Dendritic cell treated with granulocyte-macrophage colony-stimulating factor and Interleukin-4, amounts not matched to agents 40 ng/mL and 50 ng/mL, for 4 days (primary cell): ENCODE data around the gene PNKP.

Source experiments
- H3K27ac Mint-ChIP-seq: one replicate; pipeline ENCODE4 v1.8.0; 2022; ENCODE audit warnings: mild to moderate bottlenecking, mixed read lengths
- H3K27me3 Mint-ChIP-seq: one replicate; pipeline ENCODE4 v1.8.0; 2022; ENCODE audit warnings: mild to moderate bottlenecking, mixed read lengths
- H3K36me3 Mint-ChIP-seq: one replicate; pipeline ENCODE4 v1.8.0; 2022; ENCODE audit warnings: low read depth, mixed read lengths
- H3K4me1 Mint-ChIP-seq: one replicate; pipeline ENCODE4 v1.8.0; 2022; ENCODE audit warnings: low read depth, mixed read lengths
- H3K4me3 Mint-ChIP-seq: one replicate; pipeline ENCODE4 v1.8.0; 2022; ENCODE audit warnings: mild to moderate bottlenecking, moderate library complexity, mixed read lengths
- H3K9me3 Mint-ChIP-seq: one replicate; pipeline ENCODE4 v1.8.0; 2022; ENCODE audit warnings: mixed read lengths
- intact Hi-C: fragments of 100-400 bp; cut with micrococcal nuclease; formaldehyde crosslinking; loops from one replicate; pipeline ENCODE4 v1.15.0; 2022

PNKP gene

DNA sequence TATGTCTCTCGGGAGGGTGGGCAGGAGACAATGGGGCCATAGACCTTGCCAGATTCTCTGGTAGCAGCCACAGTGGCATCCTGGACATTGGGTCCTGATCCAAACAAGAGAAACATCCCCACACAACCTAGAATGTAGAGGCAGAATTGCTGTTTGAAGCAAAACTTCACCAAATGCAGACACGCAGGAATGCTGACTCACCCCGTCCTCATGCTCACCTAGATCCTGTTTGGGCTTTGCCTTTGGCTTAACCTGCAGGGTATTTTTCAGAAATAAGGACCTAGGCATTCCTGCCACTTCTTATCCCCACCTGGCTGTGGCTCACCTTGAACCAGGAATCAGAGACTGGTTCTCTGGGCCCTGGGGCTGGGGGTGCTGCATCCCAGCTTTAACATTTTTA, 17.4 kb upstream of the PNKP start:
- Mint-ChIP-seq H3K27ac (no peak overlapping the region), H3K4me1 (peaks cover 77% of the 10 kb centered on the region), H3K4me3 (no peak overlapping the region), H3K27me3 (no peaks in the 10 kb centered on the region), H3K36me3 (no peaks in the 10 kb centered on the region), H3K9me3 (no peaks in the 10 kb centered on the region)
- intact Hi-C loops, result no loop called here

DNA sequence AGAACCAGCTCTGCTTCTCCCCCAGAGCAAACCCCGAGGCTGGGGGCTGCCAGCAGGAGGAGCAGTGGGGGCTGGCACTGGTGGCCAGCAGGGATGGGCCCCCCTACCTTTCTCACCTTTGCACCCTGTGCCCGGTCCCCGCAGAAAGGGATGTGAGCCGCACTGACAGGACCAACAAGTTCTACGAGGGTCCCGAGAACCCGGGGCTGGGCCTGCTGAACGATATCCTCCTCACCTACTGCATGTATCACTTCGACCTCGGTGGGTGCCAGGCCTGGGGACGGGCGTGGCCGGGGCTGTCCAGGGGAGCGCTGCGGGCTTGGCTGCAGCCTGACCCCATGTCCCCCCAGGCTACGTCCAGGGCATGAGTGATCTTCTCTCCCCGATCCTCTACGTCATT, 16.7 kb upstream of the PNKP start:
- no peak overlapping the region for H3K4me3 Mint-ChIP-seq
- no peaks in the 10 kb centered on the region for H3K27me3 Mint-ChIP-seq
- H3K36me3 Mint-ChIP-seq, result no peaks in the 10 kb centered on the region
- no peak overlapping the region for H3K27ac Mint-ChIP-seq
- no peaks in the 10 kb centered on the region for H3K9me3 Mint-ChIP-seq
- H3K4me1 Mint-ChIP-seq, result peaks cover 74% of the 10 kb centered on the region
- intact Hi-C loops, result no loop called here

DNA sequence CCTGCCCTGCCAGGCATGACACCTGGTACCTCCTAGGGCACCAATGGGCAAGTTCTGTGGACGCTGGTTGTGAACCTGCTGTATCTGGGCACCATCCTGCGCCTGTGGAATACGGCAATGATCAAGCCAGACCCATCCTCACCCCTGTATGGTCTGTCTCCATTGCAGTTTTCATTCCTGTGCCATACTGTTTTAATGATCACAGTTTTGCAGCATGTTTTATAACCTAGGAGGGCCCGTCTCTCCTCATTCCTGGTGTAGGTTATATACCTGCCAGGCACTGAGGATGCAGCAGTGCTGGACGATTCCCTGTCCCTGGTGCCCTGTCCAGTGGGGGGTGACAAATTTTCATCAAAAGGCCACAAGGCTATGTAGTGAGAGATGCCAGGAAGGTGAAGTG, 15.7 kb upstream of the PNKP start:
- Mint-ChIP-seq H3K4me1 (peaks cover 76% of the 10 kb centered on the region), H3K27ac (no peak overlapping the region), H3K27me3 (no peaks in the 10 kb centered on the region), H3K4me3 (no peak overlapping the region), H3K9me3 (no peaks in the 10 kb centered on the region), H3K36me3 (no peaks in the 10 kb centered on the region)
- intact Hi-C loops, result no loop called here

DNA sequence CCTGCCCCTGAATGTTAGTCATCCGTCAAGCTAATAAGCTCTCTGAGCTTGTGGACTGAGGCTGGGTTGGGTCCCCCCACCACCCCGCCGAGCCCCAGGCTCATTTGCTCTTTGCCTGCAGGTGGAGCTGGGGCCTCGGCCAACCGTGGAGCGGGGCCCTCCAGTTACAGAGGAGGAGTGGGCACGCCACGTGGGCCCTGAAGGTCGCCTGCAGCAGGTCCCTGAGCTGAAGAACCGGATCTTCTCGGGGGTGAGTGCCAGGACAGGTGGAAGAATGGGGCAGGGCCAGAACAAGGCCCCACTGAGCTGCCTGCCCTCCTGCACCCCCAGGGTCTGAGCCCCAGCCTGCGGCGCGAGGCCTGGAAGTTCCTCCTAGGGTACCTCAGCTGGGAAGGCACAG, 15.3 kb upstream of the PNKP start:
- intact Hi-C loops, result no loop called here
- Mint-ChIP-seq H3K36me3 (no peaks in the 10 kb centered on the region), H3K27ac (peak overlapping the region; percentile 12), H3K4me1 (peaks cover 75% of the 10 kb centered on the region), H3K27me3 (no peaks in the 10 kb centered on the region), H3K4me3 (no peak overlapping the region), H3K9me3 (no peaks in the 10 kb centered on the region)

DNA sequence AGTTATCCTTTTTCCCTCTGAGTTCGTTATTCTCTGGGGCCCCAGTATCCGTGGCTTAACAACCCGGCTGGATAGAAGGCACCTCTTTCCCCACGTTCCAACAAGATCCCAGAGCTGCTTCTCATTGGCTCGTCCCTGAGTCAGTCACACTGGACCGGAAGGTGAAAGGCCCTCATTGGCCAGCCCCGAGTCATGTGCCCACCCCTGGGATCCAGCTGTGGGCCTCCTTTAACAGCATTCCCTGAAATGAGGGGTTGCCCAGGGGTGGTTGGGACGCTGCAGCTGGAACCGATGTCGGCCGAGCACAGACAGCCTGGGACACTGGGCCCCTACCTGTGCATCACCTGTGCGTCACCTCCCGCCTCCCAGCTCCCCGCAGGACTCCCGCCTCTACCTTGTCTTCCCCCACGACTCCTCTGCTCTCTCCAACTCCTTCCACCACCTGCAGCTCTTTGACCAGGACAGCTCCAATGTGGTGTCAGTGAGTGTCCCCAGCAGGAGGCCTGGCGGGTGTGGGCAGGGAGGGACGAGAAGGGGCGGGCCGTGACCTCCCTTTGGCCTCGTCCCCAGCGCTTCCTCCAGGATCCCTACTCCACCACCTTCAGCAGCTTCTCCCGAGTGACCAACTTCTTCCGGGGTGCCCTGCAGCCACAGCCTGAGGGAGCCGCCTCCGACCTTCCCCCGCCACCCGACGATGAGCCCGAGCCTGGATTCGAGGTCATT, 14.5 kb upstream of the PNKP start:
- Mint-ChIP-seq H3K4me3 (no peak overlapping the region), H3K4me1 (peaks cover 67% of the 10 kb centered on the region), H3K36me3 (no peaks in the 10 kb centered on the region), H3K27me3 (no peaks in the 10 kb centered on the region), H3K27ac (peak overlapping the region; percentile 64), H3K9me3 (no peaks in the 10 kb centered on the region)
- intact Hi-C loops, result no loop called here

DNA sequence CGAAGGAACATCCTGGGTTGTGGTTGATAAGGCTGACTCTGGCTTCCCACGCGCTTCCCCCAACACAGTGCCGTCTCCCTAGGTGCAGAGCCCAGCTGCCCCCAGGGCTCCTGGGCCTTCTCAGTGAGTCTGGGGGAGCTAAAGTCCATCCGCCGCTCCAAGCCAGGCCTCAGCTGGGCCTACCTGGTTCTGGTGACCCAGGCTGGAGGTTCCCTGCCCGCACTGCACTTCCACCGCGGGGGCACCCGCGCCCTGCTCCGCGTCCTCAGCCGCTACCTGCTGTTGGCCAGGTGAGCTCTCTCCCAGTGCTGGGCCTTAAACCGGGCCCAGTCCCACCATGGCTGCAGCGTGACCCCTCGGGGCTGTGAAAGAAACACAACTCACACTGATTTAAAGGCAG, 13.8 kb upstream of the PNKP start:
- H3K4me1 Mint-ChIP-seq, result peaks cover 65% of the 10 kb centered on the region
- intact Hi-C loops, result no loop called here
- no peaks in the 10 kb centered on the region for H3K9me3 Mint-ChIP-seq
- H3K27me3 Mint-ChIP-seq, result no peaks in the 10 kb centered on the region
- H3K27ac Mint-ChIP-seq, result peak overlapping the region; percentile 64
- no peak overlapping the region for H3K4me3 Mint-ChIP-seq
- H3K36me3 Mint-ChIP-seq, result no peaks in the 10 kb centered on the region

DNA sequence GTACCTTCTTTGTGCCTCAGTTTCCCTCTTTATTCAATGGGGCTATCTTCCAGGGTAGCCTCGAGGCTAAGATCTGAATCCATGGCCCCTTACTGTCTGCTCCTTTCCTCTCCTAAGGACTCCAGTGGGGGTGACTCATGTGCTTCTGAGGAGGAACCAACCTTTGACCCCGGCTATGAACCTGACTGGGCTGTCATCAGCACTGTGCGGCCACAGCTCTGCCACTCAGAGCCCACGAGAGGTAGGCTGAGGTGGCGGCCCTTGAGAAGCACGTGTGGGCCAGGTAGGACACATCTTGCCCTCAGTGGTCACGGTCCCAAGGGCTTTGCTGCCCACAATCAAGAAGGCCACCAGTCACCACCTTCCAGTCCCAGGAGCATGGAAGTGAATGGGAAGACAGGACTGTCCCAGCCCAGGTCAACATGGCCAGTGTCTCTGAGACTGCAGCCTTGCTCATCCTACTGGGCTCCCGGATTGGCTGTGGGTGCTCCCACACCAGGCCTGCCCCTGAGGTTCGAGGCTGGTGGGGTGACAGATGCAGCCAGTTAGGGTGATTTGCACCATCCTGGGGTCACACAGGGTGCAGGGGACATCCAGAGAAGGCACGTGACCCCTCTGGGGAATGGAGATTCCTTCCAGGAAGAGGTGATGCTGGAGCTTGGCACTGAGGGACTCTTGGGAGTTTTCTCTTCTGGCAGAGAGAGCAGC, 12.9 kb upstream of the PNKP start:
- H3K4me3 Mint-ChIP-seq, result no peak overlapping the region
- H3K27me3 Mint-ChIP-seq, result no peaks in the 10 kb centered on the region
- intact Hi-C loops, result no loop called here
- peak overlapping the region; percentile 68 for H3K27ac Mint-ChIP-seq
- no peaks in the 10 kb centered on the region for H3K36me3 Mint-ChIP-seq
- H3K4me1 Mint-ChIP-seq, result peaks cover 72% of the 10 kb centered on the region
- H3K9me3 Mint-ChIP-seq, result no peaks in the 10 kb centered on the region

DNA sequence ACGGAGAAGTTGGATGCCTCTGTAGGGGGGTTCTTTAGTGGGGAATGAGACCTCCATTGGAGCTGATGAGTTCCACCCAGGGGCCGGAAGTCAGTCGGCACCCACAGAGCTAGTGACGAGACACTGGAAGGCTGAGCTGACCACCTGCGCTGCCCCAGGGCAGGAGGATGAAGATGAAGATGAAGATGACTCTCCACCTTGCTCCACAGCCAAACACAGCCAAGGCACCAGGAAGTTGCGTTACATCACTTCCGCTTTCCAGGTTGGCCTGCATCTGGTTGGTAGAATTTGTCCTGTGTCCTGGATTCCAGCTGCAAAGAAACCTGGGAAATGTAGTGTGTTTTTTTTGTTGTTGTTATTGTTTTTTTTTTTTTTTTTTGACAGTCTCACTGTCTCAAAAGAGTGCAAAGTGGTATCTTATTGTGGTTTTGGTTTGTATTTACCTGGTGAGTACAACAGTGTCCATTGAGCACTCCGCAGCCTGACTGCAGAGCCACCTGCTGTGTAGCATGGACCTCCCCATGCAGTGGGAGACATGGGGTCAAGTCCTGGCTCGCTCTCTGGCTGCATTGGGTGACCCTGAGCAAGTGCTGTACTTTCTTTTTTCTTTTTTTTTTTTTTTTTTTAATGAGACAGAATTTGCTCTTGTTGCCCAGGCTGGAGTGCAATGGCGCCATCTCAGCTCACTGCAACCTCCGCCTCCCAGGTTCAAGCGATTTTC, 12.0 kb upstream of the PNKP start:
- H3K27me3 Mint-ChIP-seq, result no peaks in the 10 kb centered on the region
- H3K36me3 Mint-ChIP-seq, result no peaks in the 10 kb centered on the region
- no peak overlapping the region for H3K27ac Mint-ChIP-seq
- intact Hi-C loops, result no loop called here
- H3K4me3 Mint-ChIP-seq, result no peak overlapping the region
- H3K9me3 Mint-ChIP-seq, result no peaks in the 10 kb centered on the region
- peaks cover 76% of the 10 kb centered on the region for H3K4me1 Mint-ChIP-seq

DNA sequence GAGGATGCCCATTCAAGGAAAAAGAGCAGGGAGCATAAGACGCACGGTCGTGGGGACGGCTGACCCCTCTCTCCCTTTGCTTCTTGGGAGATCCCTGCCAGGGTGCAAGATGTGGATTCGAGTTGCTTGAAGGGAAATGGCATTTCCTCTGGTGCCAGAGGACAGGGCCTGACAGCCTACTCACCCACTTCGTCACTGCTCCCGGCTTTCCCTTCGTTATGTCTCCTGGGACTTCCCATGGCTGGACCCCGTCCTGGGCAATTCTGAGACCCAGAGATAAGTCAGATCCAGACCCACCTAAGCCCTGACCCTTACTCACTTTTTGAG, 11.3 kb upstream of the PNKP start:
- Mint-ChIP-seq H3K36me3 (no peaks in the 10 kb centered on the region), H3K4me3 (no peak overlapping the region), H3K27ac (no peak overlapping the region), H3K27me3 (no peaks in the 10 kb centered on the region), H3K9me3 (no peaks in the 10 kb centered on the region), H3K4me1 (peaks cover 76% of the 10 kb centered on the region)
- intact Hi-C loops, result no loop called here

DNA sequence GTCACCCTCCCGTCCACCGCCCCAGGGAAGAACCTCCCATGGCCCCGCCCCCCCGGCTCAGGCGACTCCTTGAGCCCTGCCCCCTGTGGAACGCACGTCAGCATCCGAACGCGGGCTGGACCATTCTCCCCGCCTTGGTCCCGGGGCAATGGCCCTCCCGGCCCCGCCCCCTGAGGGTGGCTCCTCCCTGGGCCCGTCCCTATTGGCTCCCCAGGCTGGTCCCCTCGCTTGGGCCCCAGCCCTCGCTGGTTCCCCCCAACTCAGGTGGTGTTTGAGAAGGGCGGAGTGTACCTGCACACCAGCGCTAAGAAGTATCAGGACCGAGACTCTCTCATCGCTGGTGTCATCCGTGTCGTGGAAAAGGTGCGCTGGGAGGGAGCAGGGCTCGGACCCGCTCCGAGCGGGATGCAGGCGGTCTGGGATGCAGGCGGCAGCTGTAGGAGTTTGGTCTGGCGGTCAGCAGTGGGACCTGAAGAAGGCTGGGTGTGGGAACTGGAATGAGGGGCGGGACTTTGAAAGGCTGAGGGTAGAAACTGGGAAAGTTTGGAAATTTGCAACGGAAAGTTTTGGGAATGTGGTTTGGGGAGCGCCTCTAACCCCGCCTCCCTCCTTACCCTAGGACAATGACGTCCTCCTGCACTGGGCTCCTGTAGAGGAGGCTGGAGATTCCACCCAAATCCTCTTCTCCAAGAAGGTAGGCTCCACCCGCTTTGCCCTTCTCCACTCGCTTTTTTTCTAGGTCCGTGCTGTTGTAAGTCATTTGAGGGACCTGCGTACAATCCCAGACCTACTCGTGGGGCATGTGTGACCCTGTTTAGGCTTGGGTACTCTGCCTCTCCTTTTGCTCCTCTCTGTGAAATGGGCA, 10.7 kb upstream of the PNKP start:
- Mint-ChIP-seq H3K27me3 (no peaks in the 10 kb centered on the region), H3K36me3 (no peaks in the 10 kb centered on the region), H3K27ac (no peak overlapping the region), H3K4me3 (no peak overlapping the region), H3K4me1 (peaks cover 76% of the 10 kb centered on the region), H3K9me3 (no peaks in the 10 kb centered on the region)
- intact Hi-C loops, result loop anchor here (1.0 to 2.0 kb wide), 2 partner anchors 11 to 65 kb away; partner anchors contain the start of genes FUZ and PNKP

DNA sequence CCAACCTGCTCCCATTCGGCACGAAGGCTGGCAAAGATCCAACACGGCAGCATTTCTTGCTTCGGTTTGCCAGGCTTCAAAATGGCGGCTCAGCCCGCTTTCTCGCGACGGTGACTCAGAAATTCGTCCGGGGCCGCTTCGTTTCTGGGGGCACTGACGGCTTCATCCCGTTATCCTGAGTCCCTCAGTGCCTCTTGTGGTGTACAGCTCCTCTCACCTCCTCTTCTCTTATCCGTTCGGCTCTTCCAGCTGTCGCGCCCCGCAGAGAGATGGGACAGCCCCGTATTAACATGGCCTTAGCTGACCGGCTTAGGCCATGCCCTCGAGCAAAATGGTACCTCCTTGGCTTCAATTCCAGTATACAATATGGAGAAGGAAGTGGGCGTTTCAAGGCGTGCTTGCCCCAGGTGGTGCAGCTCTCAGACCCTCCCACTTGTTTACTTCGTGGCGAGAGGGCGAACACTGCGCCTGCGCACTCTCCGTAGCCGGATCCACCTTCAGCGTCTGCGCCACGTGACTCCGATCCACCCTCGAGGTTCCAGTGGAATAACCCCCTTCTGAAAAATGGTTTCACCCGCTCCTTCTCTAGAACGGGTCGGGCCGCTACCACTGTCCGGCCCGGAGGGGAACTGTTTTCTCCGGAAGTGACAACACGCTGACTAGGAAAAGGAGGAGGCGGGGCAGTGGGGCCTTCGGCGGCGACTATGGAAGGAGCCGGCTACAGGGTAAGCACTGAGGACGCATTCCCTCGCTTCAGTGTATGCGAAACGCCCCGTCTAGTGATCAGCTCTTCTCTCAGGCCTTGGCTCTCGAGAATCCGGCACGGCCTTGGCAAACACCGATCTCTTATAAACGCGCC, 9.9 kb upstream of the PNKP start, which contains the start of the genes AKT1S1 and TBC1D17:
TSS of gene AKT1S1 (minus strand) at position 336 of the 859 bp plus-strand sequence. CDS start 4,060 bp downstream, outside the sequence.
TSS of gene TBC1D17 (plus strand) at position 683 of the 859 bp plus-strand sequence. CDS start at position 705, 22 bp downstream.
- intact Hi-C loops, result loop anchor here (1.0 to 2.0 kb wide), 2 partner anchors 10 to 64 kb away; partner anchors contain the start of genes FUZ and PNKP
- Mint-ChIP-seq H3K36me3 (no peaks in the 10 kb centered on the region), H3K27me3 (no peaks in the 10 kb centered on the region)

DNA sequence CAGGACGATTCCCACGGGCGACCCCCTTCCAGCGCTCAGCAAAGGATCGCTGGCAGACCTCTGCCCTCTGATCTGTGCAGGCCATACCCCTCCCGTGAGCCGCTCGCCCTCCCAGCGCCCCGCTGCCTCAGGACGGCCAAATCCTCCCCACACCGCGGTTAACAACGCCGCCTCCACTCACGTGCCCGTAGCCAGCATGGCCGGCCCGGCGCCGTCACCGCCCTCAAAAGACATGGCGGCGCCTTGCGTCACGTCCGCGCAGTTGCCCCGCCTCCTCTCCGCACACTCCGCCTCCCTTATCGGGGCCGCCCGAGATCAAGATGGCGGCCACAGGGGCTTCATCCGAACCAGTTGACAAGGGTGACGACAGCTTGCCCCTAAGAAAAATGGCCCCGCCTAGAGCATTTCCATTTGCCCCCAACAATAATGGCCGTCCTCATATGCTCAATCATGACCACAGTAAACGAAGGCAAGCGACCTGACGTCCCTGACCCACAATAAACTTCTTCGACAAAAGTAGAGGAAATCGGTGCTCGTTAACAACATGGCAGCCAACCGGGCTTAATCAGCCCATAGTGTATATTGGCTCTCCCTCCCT, 9.1 kb upstream of the PNKP start:
- Mint-ChIP-seq H3K9me3 (no peaks in the 10 kb centered on the region), H3K4me3 (no peak overlapping the region), H3K27ac (no peak overlapping the region), H3K4me1 (peaks cover 78% of the 10 kb centered on the region), H3K36me3 (no peaks in the 10 kb centered on the region), H3K27me3 (no peaks in the 10 kb centered on the region)
- intact Hi-C loops, result loop anchor here (1.0 to 2.0 kb wide), 2 partner anchors 9 to 64 kb away; partner anchors contain the start of genes FUZ and PNKP

More for the DNA sequence above, 9.9 kb upstream of the PNKP start, which contains the start of the genes AKT1S1 and TBC1D17:
- Mint-ChIP-seq H3K4me3 (no peak within 1 kb of the TSS), H3K9me3 (no peaks in the 10 kb centered on the region), H3K27ac (no peak within 1 kb of the TSS), H3K4me1 (peaks cover 78% of the 10 kb centered on the region)
